Peyer's patch (tissue), 4 donors: Measurements from ENCODE around the gene FAM174C.

Source experiments
- CTCF ChIP-seq, 6 experiments: fragments of 450-650 bp in 4 of 6; fragments of 200-600 bp in 2 of 6; sonication (generic) in 1 of 6; IDR thresholded peaks; one replicate each; pipeline ENCODE4 v1.5.1; 2017 to 2019; ENCODE audit warnings: antibody characterized with exemption in 6 of 6, mild to moderate bottlenecking in 3 of 6, moderate library complexity in 1 of 6
- POLR2A ChIP-seq, 2 donors: fragments of 450-650 bp; IDR thresholded peaks; one replicate each; pipeline ENCODE4 v1.5.1; 2017; ENCODE audit warnings: antibody characterized with exemption in 2 of 2, mild to moderate bottlenecking in 2 of 2, moderate library complexity in 2 of 2

GRCh38 chr19:1285737-1286360 lies 10.5 kb downstream of the FAM174C start, which contains the start of gene EFNA2:
- TF ChIP-seq CTCF (IDR thresholded peaks at IDR 0.05) = peak in 1 of 6 experiments; percentile 15
- TF ChIP-seq POLR2A (IDR thresholded peaks at IDR 0.05) = peak in 1 of 2 donors; percentile 50
